Loucy (cell line): ENCODE data around the gene ZNF81.

Source experiments
- EZH2phosphoT487 ChIP-seq: fragments of 200-600 bp; IDR thresholded peaks from 2 replicates; pipeline ENCODE4 v1.6.1; 2018; ENCODE audit warnings: antibody characterized with exemption, mild to moderate bottlenecking, moderate library complexity, borderline replicate concordance
- TF ChIP-seq, protein P1 (sequence below): fragments of 200-600 bp; sonication (generic); conservative IDR thresholded peaks from 2 replicates; pipeline ENCODE4 v1.5.1; 2014; ENCODE audit warnings: mild to moderate bottlenecking, antibody characterized with exemption, low read length

DNA sequence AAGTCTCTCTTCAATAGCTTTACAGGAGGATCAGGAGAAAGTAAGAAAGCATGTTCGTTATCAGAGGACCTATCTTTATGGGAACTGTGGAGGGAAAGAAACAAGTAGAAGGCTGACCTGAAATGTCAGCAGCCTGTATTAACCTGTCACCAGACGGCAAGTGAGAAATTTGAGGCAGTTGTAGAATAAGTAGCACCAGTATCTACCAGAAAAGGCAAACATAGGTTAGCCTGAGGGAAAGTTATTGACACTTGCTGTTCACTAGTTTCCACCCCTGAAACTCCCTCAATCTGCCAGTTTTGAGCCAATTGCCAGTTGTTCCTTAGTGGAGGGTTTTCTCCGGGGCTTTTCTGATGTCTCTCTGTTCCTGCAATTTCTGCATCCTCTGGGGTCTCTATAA lies 36.4 kb downstream of the ZNF81 start:
- TF ChIP-seq, protein P1, sequence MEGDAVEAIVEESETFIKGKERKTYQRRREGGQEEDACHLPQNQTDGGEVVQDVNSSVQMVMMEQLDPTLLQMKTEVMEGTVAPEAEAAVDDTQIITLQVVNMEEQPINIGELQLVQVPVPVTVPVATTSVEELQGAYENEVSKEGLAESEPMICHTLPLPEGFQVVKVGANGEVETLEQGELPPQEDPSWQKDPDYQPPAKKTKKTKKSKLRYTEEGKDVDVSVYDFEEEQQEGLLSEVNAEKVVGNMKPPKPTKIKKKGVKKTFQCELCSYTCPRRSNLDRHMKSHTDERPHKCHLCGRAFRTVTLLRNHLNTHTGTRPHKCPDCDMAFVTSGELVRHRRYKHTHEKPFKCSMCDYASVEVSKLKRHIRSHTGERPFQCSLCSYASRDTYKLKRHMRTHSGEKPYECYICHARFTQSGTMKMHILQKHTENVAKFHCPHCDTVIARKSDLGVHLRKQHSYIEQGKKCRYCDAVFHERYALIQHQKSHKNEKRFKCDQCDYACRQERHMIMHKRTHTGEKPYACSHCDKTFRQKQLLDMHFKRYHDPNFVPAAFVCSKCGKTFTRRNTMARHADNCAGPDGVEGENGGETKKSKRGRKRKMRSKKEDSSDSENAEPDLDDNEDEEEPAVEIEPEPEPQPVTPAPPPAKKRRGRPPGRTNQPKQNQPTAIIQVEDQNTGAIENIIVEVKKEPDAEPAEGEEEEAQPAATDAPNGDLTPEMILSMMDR = no peak
- no peak for TF ChIP-seq EZH2phosphoT487
